ENCODE measurements around the gene SEC16B.

DNA sequence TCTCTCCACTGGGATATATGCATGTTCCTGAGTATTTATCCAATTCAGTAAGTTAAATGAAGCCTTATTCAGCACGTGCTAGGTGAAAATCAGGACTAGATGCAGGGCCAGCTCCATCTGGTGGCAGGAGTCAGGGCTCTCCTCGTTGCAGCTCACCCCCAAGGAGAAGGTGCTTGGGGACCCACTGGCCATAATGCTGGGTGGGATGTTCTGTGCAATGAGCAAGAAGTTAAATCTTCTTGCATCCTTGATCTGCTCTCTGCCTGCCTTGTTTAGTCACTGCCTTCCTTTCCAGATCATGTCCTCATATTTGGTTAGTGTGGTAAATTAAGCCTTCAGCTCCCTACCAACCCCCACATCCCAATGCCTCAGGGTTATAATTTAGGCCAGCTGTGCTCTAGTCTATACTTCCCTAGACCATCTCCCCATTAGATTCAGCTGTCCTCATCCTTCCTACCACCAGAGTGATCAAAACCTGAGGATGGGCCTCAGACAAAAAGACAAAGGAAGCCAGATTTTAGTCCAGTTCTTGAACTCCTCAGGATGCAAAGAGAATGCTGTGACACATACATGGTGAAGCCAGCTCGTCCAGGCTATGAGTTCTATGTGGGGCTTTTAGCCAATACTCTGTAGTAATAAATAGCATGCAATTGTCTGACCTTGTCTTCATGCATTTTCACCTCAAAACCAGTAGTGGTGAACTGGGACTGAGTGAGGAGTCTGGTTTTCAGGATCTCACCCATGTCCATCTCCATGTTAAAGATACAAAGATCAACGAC is 55.9 kb downstream of the SEC16B start:
- peak; percentile 62 for TF ChIP-seq CTCF (conservative IDR thresholded peaks at IDR 0.05; ENCODE audit: low read length)
- TF ChIP-seq EZH2phosphoT487 (IDR thresholded peaks at IDR 0.05; ENCODE audit: borderline replicate concordance, low read depth, low read length): no peak

Data from OCI-LY7 (cell line).